ENCODE measurements around the gene EID3. TPM values are rescaled to one million over a fixed set of nuclear protein-coding genes. Genes with fewer than 3 reads are reported as not detected.

The EID3 gene
- total RNA-seq, result 0.96 and 1.7 TPM in 2 replicates

GRCh38 chr12:104303538-104304151 lies at the start of gene EID3:
TSS of gene EID3 (plus strand) at chr12:104303739. CDS start at chr12:104303935, 196 bp downstream.

Other genes starting within 250 kb of the EID3 start
- 8.2 and 8.5 TPM in 2 replicates for gene HCFC2, start 239.2 kb upstream of the EID3 start, total RNA-seq
- 9.2 and 11.9 TPM in 2 replicates for gene NFYB, start 165.5 kb upstream of the EID3 start, total RNA-seq
- gene TXNRD1, start 88.0 kb upstream of the EID3 start, total RNA-seq, result 133 and 190 TPM in 2 replicates
- gene CHST11, start 153.2 kb downstream of the EID3 start, total RNA-seq, result 19.0 and 27.2 TPM in 2 replicates

Data from tracheal epithelial cell (primary cell).